Measurements from ENCODE around the gene UQCRC2.

GRCh38 chr16:21937336-21937829, 15.8 kb upstream of the UQCRC2 start:
- TF ChIP-seq USF2 (IDR thresholded peaks at IDR 0.05; ENCODE audit: borderline replicate concordance, low read depth, low read length) (no peak), CTCF (IDR thresholded peaks at IDR 0.05) (no peak), POLR2AphosphoS5 (IDR thresholded peaks at IDR 0.05; ENCODE audit: low read depth, low read length) (no peak), FOXM1 (IDR thresholded peaks at IDR 0.05; ENCODE audit: low read depth) (no peak), TAF1 (IDR thresholded peaks at IDR 0.05; ENCODE audit: borderline replicate concordance, low read depth, low read length) (no peak), CHD2 (IDR thresholded peaks at IDR 0.05; ENCODE audit: low read length, partially characterized antibody) (no peak), TCF12 (IDR thresholded peaks at IDR 0.05) (no peak), IRF3 (IDR thresholded peaks at IDR 0.05; ENCODE audit: low read depth, low read length) (no peak), EZH2phosphoT487 (IDR thresholded peaks at IDR 0.05; ENCODE audit: borderline replicate concordance, low read depth) (no peak)
